ENCODE results near the gene MOG. TPM values are rescaled to one million over a fixed set of nuclear protein-coding genes. Genes with fewer than 3 reads are reported as not detected.

Gene MOG
- 1.4 TPM for total RNA-seq

GRCh38 chr6:29656798-29657197, at the start of gene MOG:
MOG (plus strand) TSS chr6:29657092; CDS start chr6:29657210, 118 bp downstream.

GRCh38 chr6:29632789-29633533, 23.9 kb upstream of the MOG start, which contains the start of gene GABBR1:
GABBR1 (minus strand) TSS chr6:29633183; CDS start chr6:29632385, 798 bp downstream.

GRCh38 chr6:29680904-29681303, 24.0 kb downstream of the MOG start, which contains the start of gene ZFP57:
ZFP57 (minus strand) TSS chr6:29681152; CDS start chr6:29677003, 4,149 bp downstream.

Small RNA genes within 50 kb of the gene (small RNA-seq; reads per million reads assigned to genes)
- gene SUMO2P1, result not detected

Other genes starting within 250 kb of the MOG start
- gene OR12D1, start 242.2 kb upstream of the MOG start, total RNA-seq, result not detected
- gene OR10C1, start 217.8 kb upstream of the MOG start, total RNA-seq, result not detected
- gene OR11A1, start 200.0 kb upstream of the MOG start, total RNA-seq, result not detected
- not detected for gene OR2H1, start 199.9 kb upstream of the MOG start, total RNA-seq
- not detected for gene MAS1L, start 169.1 kb upstream of the MOG start, total RNA-seq
- not detected for gene UBD, start 97.4 kb upstream of the MOG start, total RNA-seq
- gene OR2H2, start 72.0 kb upstream of the MOG start, total RNA-seq, result not detected
- gene GABBR1, start 23.9 kb upstream of the MOG start, total RNA-seq, result 175 TPM
- 0.23 TPM for gene ZFP57, start 24.1 kb downstream of the MOG start, total RNA-seq
- gene HLA-F, start 66.3 kb downstream of the MOG start, total RNA-seq, result 0.92 TPM
- gene HLA-G, start 170.7 kb downstream of the MOG start, total RNA-seq, result not detected